ENCODE data around the gene MYBBP1A. TPM values are rescaled to one million over a fixed set of nuclear protein-coding genes. Genes with fewer than 3 reads are reported as not detected.

Gene MYBBP1A
- total and polyA plus RNA-seq, 2 of the 13 experiments (the other 11 are each of a cell fraction or from before 2014, with no cell fraction given): 18.6 to 54.8 TPM

DNA sequence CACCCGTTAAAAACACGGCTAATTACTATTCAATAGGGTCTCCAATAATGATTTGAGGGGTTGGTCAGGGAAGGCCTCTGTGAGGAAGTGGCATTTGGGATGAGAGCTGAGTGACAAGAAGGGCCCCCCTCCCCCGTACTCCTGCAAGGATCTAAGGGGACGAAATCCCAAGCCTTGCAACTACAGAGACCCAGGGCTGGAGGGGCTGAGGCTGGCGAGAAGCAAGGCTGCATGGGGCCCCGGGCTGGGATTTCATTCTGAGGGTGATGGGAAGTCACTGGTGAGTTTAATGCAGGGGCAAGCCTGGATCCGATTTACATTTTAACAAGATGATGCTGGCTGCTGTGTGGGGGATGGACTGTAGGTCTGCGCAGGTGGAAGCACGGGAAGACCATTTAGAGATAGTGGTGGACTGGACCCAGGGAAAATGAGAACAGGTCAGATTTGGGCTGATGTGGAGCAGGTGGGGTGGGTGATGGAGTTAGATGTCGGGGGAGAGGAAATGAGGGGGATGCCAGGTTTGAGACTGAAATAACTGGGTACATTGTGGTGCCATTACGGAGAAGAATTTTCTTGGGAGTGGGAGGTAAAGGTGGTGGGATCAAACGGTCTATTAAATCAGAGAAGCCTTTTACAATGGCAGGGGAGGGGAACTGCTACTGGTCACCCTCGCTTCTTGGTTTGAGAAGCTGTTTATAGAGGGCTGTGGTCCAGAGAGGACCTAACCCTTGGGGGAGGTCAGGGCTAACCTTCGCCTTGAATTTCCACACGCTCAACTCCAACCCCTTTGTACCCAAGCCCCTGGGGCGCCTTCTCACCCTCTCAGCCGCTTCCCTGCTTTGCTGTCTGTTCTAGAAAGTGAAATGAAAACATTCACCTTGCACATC lies 932 bp upstream of the MYBBP1A start (continued):
- TF ChIP-seq ZNF317 (CRISPR knock-in tag; IDR thresholded peaks at IDR 0.05) (no peak; the same call in 1 of the 2 replicates), MTF1 (CRISPR knock-in tag; IDR thresholded peaks at IDR 0.05) (no peak), TARDBP (CRISPR knock-in tag; IDR thresholded peaks at IDR 0.05) (0 out of 2 replicates have a peak, but pooled peaks have one; percentile 19), NFRKB (IDR thresholded peaks at IDR 0.05) (no peak), ZNF619 (CRISPR knock-in tag; IDR thresholded peaks at IDR 0.05) (no peak), ZNF232 (CRISPR knock-in tag; IDR thresholded peaks at IDR 0.05; ENCODE audit: borderline replicate concordance) (no peak), ZNF256 (CRISPR knock-in tag; conservative IDR thresholded peaks at IDR 0.05) (no peak), POLR2AphosphoS2 (IDR thresholded peaks at IDR 0.05; ENCODE audit: low read depth, low read length) (no peak), CAMTA2 (CRISPR knock-in tag; IDR thresholded peaks at IDR 0.05; ENCODE audit: borderline replicate concordance) (no peak), ZSCAN31 (CRISPR knock-in tag; IDR thresholded peaks at IDR 0.05; ENCODE audit: low read depth) (no peak), ZNF670 (CRISPR knock-in tag; IDR thresholded peaks at IDR 0.05; ENCODE audit: borderline replicate concordance) (no peak), ZFP82 (CRISPR knock-in tag; IDR thresholded peaks at IDR 0.05; ENCODE audit: borderline replicate concordance) (0 out of 2 replicates have a peak, but pooled peaks have one; percentile 58), SP4 (CRISPR knock-in tag; IDR thresholded peaks at IDR 0.05) (0 out of 2 replicates have a peak, but pooled peaks have one; percentile 4), TOPORS (CRISPR knock-in tag; IDR thresholded peaks at IDR 0.05) (no peak)
- TF ChIP-seq, protein P1, sequence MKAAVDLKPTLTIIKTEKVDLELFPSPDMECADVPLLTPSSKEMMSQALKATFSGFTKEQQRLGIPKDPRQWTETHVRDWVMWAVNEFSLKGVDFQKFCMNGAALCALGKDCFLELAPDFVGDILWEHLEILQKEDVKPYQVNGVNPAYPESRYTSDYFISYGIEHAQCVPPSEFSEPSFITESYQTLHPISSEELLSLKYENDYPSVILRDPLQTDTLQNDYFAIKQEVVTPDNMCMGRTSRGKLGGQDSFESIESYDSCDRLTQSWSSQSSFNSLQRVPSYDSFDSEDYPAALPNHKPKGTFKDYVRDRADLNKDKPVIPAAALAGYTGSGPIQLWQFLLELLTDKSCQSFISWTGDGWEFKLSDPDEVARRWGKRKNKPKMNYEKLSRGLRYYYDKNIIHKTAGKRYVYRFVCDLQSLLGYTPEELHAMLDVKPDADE (CRISPR knock-in tag; IDR thresholded peaks at IDR 0.05): no peak
- TF ChIP-seq, protein P2, sequence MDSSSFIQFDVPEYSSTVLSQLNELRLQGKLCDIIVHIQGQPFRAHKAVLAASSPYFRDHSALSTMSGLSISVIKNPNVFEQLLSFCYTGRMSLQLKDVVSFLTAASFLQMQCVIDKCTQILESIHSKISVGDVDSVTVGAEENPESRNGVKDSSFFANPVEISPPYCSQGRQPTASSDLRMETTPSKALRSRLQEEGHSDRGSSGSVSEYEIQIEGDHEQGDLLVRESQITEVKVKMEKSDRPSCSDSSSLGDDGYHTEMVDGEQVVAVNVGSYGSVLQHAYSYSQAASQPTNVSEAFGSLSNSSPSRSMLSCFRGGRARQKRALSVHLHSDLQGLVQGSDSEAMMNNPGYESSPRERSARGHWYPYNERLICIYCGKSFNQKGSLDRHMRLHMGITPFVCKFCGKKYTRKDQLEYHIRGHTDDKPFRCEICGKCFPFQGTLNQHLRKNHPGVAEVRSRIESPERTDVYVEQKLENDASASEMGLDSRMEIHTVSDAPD (CRISPR knock-in tag; IDR thresholded peaks at IDR 0.05): 0 out of 2 replicates have a peak, but pooled peaks have one; percentile 25
- TF ChIP-seq, protein P3, sequence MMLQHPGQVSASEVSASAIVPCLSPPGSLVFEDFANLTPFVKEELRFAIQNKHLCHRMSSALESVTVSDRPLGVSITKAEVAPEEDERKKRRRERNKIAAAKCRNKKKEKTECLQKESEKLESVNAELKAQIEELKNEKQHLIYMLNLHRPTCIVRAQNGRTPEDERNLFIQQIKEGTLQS (CRISPR knock-in tag; IDR thresholded peaks at IDR 0.05): no peak
- TF ChIP-seq, protein P4, sequence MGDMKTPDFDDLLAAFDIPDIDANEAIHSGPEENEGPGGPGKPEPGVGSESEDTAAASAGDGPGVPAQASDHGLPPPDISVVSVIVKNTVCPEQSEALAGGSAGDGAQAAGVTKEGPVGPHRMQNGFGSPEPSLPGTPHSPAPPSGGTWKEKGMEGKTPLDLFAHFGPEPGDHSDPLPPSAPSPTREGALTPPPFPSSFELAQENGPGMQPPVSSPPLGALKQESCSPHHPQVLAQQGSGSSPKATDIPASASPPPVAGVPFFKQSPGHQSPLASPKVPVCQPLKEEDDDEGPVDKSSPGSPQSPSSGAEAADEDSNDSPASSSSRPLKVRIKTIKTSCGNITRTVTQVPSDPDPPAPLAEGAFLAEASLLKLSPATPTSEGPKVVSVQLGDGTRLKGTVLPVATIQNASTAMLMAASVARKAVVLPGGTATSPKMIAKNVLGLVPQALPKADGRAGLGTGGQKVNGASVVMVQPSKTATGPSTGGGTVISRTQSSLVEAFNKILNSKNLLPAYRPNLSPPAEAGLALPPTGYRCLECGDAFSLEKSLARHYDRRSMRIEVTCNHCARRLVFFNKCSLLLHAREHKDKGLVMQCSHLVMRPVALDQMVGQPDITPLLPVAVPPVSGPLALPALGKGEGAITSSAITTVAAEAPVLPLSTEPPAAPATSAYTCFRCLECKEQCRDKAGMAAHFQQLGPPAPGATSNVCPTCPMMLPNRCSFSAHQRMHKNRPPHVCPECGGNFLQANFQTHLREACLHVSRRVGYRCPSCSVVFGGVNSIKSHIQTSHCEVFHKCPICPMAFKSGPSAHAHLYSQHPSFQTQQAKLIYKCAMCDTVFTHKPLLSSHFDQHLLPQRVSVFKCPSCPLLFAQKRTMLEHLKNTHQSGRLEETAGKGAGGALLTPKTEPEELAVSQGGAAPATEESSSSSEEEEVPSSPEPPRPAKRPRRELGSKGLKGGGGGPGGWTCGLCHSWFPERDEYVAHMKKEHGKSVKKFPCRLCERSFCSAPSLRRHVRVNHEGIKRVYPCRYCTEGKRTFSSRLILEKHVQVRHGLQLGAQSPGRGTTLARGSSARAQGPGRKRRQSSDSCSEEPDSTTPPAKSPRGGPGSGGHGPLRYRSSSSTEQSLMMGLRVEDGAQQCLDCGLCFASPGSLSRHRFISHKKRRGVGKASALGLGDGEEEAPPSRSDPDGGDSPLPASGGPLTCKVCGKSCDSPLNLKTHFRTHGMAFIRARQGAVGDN (CRISPR knock-in tag; IDR thresholded peaks at IDR 0.05): no peak
- TF ChIP-seq, protein P5, sequence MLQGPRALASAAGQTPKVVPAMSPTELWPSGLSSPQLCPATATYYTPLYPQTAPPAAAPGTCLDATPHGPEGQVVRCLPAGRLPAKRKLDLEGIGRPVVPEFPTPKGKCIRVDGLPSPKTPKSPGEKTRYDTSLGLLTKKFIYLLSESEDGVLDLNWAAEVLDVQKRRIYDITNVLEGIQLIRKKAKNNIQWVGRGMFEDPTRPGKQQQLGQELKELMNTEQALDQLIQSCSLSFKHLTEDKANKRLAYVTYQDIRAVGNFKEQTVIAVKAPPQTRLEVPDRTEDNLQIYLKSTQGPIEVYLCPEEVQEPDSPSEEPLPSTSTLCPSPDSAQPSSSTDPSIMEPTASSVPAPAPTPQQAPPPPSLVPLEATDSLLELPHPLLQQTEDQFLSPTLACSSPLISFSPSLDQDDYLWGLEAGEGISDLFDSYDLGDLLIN (CRISPR knock-in tag; IDR thresholded peaks at IDR 0.05; ENCODE audit: borderline replicate concordance): no peak
